Cardiac septum (tissue), 1 donor: ENCODE data around the gene BABAM2. TPM values are rescaled to one million over a fixed set of nuclear protein-coding genes. Genes with fewer than 3 reads are reported as not detected.

Experiments
- DNase-seq: peaks from one replicate; pipeline ENCODE4 v3.0.0-alpha.2; 2020; ENCODE audit warnings: low spot score
- intact Hi-C: fragments of 100-400 bp; cut with DNase I; formaldehyde crosslinking; loops from one replicate; pipeline ENCODE4 v1.14.0; 2022
- total RNA-seq: library from RNA; stranded (reverse); fragmentation: NEBNext Ultra II Directional; extraction: Animal tissue kit (Norgen Biotek cat#: 25700); gene quantifications from one replicate; pipeline ENCODE4 v1.2.1, GENCODE V29; 2021
- donor health status: DM: no; HTN: no; CAD: no.

The BABAM2 gene
- total RNA-seq, 1 donor from 2014 or later: 63.4 TPM

- no peak for DNase-seq
- intact Hi-C loops: no loop called here
Observed at GRCh38 chr2:27929916-27930486, 39.5 kb downstream of the BABAM2 start.

- intact Hi-C loops: no loop called here
Observed at GRCh38 chr2:27931361-27931950, 40.9 kb downstream of the BABAM2 start.

GRCh38 chr2:27932396-27932795 is 41.9 kb downstream of the BABAM2 start:
- no peak for DNase-seq
- intact Hi-C loops: no loop called here

More at GRCh38 chr2:27931361-27931950, 40.9 kb downstream of the BABAM2 start:
- DNase-seq: no peak

GRCh38 chr2:27935026-27935425 is 44.5 kb downstream of the BABAM2 start:
- DNase-seq: no peak
- intact Hi-C loops: no loop called here

GRCh38 chr2:27940090-27940671 is 49.7 kb downstream of the BABAM2 start:
- intact Hi-C loops: no loop called here
- DNase-seq: no peak

GRCh38 chr2:27940982-27941381 is 50.5 kb downstream of the BABAM2 start:
- intact Hi-C loops: no loop called here
- no peak for DNase-seq

- DNase-seq: no peak
Observed at GRCh38 chr2:27942612-27943547, 52.4 kb downstream of the BABAM2 start.

GRCh38 chr2:27946530-27947060 is 56.1 kb downstream of the BABAM2 start:
- DNase-seq: no peak
- intact Hi-C loops: no loop called here

More at GRCh38 chr2:27942612-27943547, 52.4 kb downstream of the BABAM2 start:
- intact Hi-C loops: no loop called here

- DNase-seq: no peak
- intact Hi-C loops: loop anchor here (5.0 kb wide), 2 partner anchors 60 to 190 kb away; partner anchors contain the start of genes BABAM2 and RBKS
Observed at GRCh38 chr2:27952070-27952469, 61.5 kb downstream of the BABAM2 start.

- intact Hi-C loops: loop anchor here (5.0 kb wide), 2 partner anchors 61 to 191 kb away; partner anchors contain the start of genes BABAM2 and RBKS
- no peak for DNase-seq
Observed at GRCh38 chr2:27953077-27953476, 62.5 kb downstream of the BABAM2 start.

GRCh38 chr2:27954221-27954673 is 63.7 kb downstream of the BABAM2 start:
- DNase-seq: no peak
- intact Hi-C loops: loop anchor here (2.0 to 5.0 kb wide), 3 partner anchors 62 to 437 kb away; partner anchors contain the start of genes BABAM2 and RBKS

GRCh38 chr2:27954771-27955383 is 64.3 kb downstream of the BABAM2 start:
- DNase-seq: no peak
- intact Hi-C loops: loop anchor here (2.0 to 5.0 kb wide), 5 partner anchors 63 to 436 kb away; partner anchors contain the start of genes BABAM2 and RBKS

- no peak for DNase-seq
- intact Hi-C loops: loop anchor here (2.0 to 5.0 kb wide), 3 partner anchors 142 to 435 kb away; no protein-coding TSS in a partner anchor
Observed at GRCh38 chr2:27955384-27956161, 65.0 kb downstream of the BABAM2 start.

- intact Hi-C loops: loop anchor here (5.0 kb wide), 2 partner anchors 140 to 380 kb away; no protein-coding TSS in a partner anchor
- no peak for DNase-seq
Observed at GRCh38 chr2:27956888-27957287, 66.4 kb downstream of the BABAM2 start.

- intact Hi-C loops: loop anchor here (5.0 kb wide), 2 partner anchors 138 to 378 kb away; no protein-coding TSS in a partner anchor
- DNase-seq: no peak
Observed at GRCh38 chr2:27958711-27959378, 68.3 kb downstream of the BABAM2 start.

GRCh38 chr2:27959496-27959895 is 69.0 kb downstream of the BABAM2 start:
- no peak for DNase-seq
- intact Hi-C loops: loop anchor here (5.0 kb wide), 2 partner anchors 138 to 378 kb away; no protein-coding TSS in a partner anchor

- intact Hi-C loops: no loop called here
- DNase-seq: no peak
Observed at GRCh38 chr2:27960237-27960912, 69.8 kb downstream of the BABAM2 start.
